NCI-H1048 (cell line): ENCODE results near the gene CDCA4.

ENCODE experiments used
- DNase-seq: peaks from one replicate; lab custom pipeline; 2025; lab: John Stamatoyannopoulos, UW

Gene CDCA4

DNA sequence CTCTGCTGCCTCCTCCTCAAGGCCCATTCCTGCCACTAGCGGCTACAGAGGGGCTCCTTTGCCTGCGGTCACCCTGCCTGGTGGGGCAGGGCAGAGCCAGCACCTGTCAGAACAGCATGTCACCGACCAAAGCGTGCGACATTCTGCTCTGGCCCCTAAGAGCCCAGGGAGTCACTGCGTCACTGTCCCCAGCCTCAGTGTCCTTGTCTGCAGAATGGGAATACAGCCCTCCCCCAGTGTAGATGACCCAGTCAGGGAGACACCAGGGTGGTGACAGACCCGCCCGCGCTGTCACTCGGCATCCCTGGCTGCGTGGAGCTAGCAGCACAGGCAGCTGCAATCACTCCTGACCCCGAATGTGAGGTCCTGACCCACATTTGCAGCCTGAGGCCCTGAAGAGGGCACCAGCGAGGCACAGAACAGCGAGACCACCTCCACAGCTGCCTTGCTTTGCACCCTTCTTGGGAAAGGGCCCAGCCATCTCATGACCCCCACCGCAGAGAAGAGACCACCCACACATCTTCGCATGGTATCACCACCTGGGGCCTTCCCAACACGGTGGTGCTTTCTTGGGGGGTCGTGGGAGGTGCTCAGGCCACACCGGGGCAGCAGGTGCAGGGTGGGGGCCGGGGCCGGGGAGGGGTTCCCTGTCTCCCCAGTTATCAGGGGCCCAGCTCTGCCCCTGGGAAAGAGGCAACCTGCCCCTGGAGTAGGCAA is 45.2 kb downstream of the CDCA4 start:
- DNase-seq = no peak

DNA sequence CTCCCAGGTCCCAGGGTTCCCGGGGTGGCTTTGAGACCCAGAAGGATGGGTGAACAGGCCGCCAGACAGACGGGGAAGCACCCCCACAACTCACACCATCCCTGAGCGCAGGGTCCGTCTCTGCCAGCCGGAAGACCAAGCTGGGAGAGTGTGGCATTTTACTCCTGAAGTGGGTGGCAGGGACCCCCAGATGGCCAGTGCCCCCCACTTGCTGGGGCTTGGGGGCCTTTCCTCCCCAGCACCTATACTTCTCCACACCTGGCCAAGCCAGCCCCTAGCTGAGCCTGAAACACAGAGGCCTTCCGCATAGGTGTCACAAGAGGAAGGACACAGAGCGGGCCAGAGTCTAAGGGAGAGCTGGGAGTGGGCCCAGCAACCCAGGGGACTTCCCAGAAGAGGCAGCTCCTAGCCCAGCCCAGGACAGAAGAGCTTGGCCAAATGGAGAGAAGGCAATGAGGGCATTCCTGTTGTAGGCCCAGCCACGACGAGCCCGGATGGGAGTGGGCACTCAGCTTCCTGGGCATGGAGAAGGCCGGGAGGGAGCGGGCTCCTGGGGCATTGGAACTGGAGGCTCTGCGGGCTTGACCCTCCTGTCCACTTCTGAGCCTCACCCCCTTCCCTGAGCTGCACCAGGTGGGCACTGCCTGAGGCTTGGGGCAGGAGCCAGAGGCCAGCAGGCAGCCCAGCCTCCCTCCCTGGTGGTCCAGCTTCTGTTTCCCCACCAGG is 46.1 kb downstream of the CDCA4 start:
- no peak for DNase-seq

- no peak for DNase-seq
Observed at GRCh38 chr14:104974146-104974541, 46.7 kb downstream of the CDCA4 start.

GRCh38 chr14:104973385-104974145 is 47.3 kb downstream of the CDCA4 start:
- no peak for DNase-seq

GRCh38 chr14:104973135-104973384 is 47.8 kb downstream of the CDCA4 start:
- no peak for DNase-seq

DNA sequence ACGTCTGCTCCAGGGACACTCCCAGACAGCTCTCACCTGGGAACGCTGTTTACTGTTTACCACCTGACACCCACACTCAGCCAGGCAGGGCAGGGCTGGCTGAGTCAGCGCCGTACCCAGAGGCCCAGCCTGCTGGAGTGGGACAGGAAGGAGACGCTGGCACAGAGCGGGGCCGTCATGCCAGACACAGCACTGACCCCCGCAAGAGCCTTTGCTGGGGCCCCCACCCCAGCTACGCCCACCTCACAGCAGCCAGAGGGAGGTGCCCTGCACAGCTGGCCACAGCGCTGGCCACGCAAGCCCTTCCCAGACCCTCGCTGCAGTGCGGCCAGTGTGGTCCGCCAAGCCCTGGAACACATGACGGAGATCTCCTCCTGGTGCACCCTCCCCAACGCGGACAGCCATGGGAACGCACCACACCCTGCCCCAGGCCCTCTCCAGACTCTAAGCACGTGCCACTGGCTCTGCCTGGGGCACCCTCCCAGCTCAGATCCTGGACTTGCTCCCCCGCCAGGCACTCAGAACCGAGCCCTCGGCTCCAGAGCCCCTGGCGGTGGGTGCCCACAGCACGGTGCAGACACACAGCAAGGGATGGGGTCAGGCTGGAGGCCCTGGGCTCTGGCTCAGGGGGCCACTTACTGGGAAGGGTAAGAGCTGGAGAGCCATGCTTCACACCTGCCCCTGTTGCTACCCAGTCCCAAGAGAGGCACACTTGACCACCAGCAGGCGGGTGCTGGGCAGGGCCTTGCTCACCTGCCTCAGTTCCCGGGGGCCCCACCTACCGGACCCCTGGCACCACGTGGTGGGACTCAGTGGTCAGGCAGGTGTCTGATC is 48.4 kb downstream of the CDCA4 start:
- no peak for DNase-seq

DNA sequence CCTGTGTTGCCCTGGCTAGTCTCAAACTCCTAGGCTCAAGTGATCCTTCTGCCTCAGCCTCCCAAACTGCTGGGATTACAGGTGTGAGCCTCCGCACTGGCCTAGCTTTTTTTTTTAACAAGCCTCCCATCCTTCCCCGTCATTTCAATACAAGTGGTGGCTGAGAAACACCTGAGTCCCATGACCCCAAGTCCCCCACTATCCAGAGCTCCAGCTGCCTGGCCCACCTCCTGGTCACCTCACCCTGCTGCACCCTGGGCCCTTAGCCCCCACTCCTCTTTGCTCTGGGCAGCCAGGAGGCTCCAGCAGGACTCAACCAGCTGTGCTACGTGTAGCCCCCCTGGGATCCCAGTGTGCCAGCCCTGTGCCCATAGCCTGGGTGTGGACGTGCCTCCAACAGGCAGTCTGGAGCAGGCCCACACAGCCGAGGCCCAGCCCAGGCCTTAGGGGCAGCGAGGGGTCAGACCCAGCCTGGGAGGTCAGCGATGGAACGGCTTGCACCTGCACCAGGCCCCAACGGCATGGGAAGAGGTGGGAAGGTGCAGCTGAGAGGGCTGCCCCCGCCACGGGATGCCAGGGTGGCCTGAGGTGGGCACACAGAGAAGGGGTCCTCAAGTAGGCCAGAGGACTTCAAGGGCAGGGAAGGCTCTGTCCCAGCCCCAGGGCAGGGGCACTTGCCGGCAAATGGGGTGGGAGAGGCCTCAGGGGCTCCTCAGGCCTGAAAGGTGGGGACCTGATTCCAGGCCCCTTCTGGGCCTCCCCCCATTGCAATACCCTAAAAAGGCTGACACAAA is 49.2 kb downstream of the CDCA4 start:
- DNase-seq = no peak

- no peak for DNase-seq
Observed at GRCh38 chr14:104970231-104971068, 50.4 kb downstream of the CDCA4 start.

GRCh38 chr14:104969741-104970230 is 51.1 kb downstream of the CDCA4 start:
- no peak for DNase-seq

GRCh38 chr14:104968541-104969401 is 52.1 kb downstream of the CDCA4 start:
- DNase-seq = no peak

DNA sequence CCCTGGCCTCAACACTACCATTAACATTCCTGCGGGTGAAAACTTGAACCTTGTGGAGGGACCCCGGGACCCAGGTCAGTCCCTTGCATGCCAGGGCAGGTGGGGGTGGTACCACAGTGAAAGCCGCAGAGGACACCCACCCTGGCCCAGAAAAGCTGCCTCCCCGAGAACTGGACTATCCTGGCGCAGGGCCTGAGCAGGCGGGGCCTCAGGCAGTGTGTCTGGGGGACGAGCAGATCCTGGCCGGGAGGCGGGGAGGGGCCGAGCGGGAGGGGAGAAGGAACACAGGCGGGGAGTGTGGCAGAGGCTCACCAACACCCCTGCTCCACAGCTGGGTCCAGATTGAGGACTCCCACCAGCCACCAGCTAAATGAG is 52.7 kb downstream of the CDCA4 start:
- no peak for DNase-seq

DNA sequence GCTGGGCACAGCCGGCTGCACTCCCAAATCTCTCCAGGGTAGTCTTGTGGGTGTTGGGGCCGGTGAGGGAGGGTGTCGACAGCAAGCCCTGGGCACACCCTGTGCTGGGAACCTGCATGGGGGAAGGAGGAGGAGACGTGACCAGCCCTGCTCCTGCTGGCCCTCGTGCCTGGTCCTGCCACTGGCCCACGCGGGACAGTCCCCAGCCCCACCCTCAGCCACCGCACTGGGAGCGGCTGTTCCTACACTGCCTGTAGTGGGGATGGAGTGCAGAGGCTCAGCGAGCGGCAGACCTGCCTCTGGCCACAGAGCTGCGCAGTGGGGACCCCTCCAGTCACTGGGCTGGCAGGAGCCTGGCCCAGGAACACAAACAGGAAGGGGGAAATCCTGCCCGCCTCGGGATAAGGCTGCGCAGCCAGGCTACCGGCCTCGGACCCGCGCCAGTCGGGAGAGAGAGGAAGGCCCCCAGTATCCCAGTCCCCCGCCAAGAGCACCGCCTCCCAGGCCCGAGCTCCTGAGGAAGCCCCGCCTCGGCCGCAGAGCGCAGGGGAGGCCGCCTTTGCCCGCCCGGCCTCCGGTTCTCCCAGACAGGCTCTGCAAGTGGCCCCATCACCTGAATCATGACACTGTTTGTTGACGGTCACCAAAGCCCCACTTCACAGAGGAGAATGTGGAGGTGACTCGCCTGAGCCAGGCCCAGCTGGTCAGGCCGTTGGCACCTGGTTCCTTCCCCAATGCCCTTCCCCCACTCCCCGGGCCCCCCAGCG is 53.3 kb downstream of the CDCA4 start:
- no peak for DNase-seq

- DNase-seq = no peak
Observed at GRCh38 chr14:104966981-104967385, 53.9 kb downstream of the CDCA4 start.

DNA sequence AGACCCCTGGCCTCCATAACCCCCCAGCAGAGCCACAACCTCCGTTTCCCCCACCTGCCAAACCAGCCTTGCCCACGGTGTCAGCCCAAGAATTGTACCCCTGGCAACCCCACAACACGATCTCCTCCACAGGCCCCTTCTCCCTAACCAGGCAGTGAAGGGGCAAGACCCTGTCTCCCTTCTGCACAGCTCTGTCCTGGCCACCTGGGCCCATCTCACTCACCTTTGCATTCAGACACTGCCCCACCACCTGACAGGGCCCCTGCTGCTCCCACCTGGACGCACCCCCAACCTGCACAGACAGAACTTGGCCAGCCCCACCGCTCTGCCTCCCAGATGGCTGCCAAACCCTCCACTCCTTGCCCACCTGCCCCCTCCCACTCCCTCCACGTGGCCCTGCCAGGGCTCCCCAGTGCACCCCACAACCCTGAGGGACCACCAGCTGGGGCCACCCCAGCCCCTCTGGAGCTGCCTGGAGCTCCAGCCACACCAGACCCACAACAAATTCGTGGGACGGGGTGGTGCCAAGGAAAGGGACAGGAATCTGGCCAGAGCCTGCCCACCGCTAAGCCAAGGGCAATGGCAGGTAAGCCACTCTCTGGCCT is 54.5 kb downstream of the CDCA4 start:
- DNase-seq = no peak

DNA sequence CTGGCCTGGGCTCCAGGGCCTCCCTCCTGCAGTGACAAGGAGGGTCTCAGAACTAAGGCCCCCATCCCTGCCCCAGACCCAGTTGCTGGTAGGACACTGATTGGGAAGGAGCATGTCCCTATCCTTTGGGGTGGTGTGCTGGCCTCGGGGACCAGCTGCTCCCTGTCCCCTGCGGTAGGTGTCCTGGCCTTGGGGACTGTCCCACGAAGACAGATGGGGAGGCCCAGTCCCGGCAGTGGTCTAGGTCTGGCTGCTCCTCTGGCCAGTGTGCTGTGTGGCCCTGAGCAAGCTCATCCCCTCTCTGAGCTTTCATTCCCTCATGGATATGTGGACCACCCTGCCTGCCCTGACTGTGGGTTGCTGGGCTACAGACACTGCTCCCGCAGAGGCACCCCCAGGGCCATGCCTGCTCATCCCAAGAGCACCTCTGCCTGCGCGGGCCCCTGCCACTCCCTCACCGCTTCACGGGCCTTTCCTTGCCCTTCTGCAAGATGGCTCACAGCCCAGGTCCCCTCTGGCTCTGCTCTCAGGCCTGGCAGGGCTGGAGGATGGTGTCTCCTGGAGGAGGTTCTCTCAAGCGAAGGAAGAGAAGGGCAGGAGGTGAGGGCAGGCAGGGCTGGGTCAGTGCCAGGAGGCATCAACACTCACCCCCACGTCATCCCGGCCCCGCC is 55.2 kb downstream of the CDCA4 start:
- DNase-seq = no peak

- no peak for DNase-seq
Observed at GRCh38 chr14:104964546-104964945, 56.3 kb downstream of the CDCA4 start.
